HEK293T (cell line): ENCODE results near the gene SNX22.
A peak's percentile ranks its signal among the peaks of the same experiment; 100 is the strongest.

Source experiments
- CTCF ChIA-PET: fragments of 350-600 bp; formaldehyde crosslinking; extraction: SDS; loops from one replicate; lab custom pipeline; 2021; ENCODE audit warnings: antibody characterized with exemption, inconsistent platforms; lab: Yijun Ruan, JAX
- POLR2A ChIA-PET: fragments of 350-600 bp; formaldehyde crosslinking; extraction: SDS; loops from one replicate; lab custom pipeline; 2020; ENCODE audit warnings: antibody characterized with exemption, inconsistent platforms; lab: Yijun Ruan, JAX
- DNase-seq: peaks from one replicate; pipeline ENCODE4 v3.0.0; 2012; ENCODE audit warnings: mixed read lengths; ENCODE audit errors: extremely low spot score
- ARNT ChIP-seq: fragments of 450-650 bp; IDR thresholded peaks from 2 replicates; pipeline ENCODE4 v1.6.1; 2017; ENCODE audit warnings: mild to moderate bottlenecking
- BHLHE40 ChIP-seq: fragments of 450-650 bp; IDR thresholded peaks from 2 replicates; pipeline ENCODE4 v1.6.1; 2016; ENCODE audit warnings: mild to moderate bottlenecking, moderate library complexity, borderline replicate concordance
- CTBP1 ChIP-seq: fragments of 450-650 bp; IDR thresholded peaks from 2 replicates; pipeline ENCODE4 v1.6.1; 2016; ENCODE audit warnings: borderline replicate concordance
- ELF4 ChIP-seq: fragments of 450-650 bp; IDR thresholded peaks from 2 replicates; pipeline ENCODE4 v1.6.1; 2017; ENCODE audit warnings: antibody characterized with exemption
- FOXA1 ChIP-seq: fragments of 450-650 bp; IDR thresholded peaks from 2 replicates; pipeline ENCODE4 v1.6.1; 2016; ENCODE audit warnings: mild to moderate bottlenecking
- FOXK2 ChIP-seq: fragments of 450-650 bp; IDR thresholded peaks from 2 replicates; pipeline ENCODE4 v1.6.1; 2016; ENCODE audit warnings: mild to moderate bottlenecking
- FOXM1 ChIP-seq: fragments of 450-650 bp; IDR thresholded peaks from 2 replicates; pipeline ENCODE4 v1.6.1; 2017; ENCODE audit warnings: mild to moderate bottlenecking, borderline replicate concordance
- HDGF ChIP-seq: fragments of 450-650 bp; IDR thresholded peaks from 2 replicates; pipeline ENCODE4 v1.6.1; 2017; ENCODE audit warnings: antibody characterized with exemption, borderline replicate concordance
- L3MBTL2 ChIP-seq: fragments of 450-650 bp; conservative IDR thresholded peaks from 2 replicates; pipeline ENCODE4 v1.6.1; 2016; ENCODE audit warnings: mild to moderate bottlenecking
- LEF1 ChIP-seq: fragments of 450-650 bp; IDR thresholded peaks from 2 replicates; pipeline ENCODE4 v1.6.1; 2017; ENCODE audit warnings: mild to moderate bottlenecking, borderline replicate concordance
- NFRKB ChIP-seq: fragments of 450-650 bp; IDR thresholded peaks from 2 replicates; pipeline ENCODE4 v1.6.1; 2016; ENCODE audit warnings: mild to moderate bottlenecking, moderate library complexity
- PKNOX1 ChIP-seq: fragments of 450-650 bp; IDR thresholded peaks from 2 replicates; pipeline ENCODE4 v1.6.1; 2016
- SP1 ChIP-seq: fragments of 450-650 bp; IDR thresholded peaks from 2 replicates; pipeline ENCODE4 v1.6.1; 2017
- SUZ12 ChIP-seq: fragments of 450-650 bp; IDR thresholded peaks from 2 replicates; pipeline ENCODE4 v1.6.1; 2016; ENCODE audit warnings: mild to moderate bottlenecking
- TARDBP ChIP-seq: fragments of 450-650 bp; IDR thresholded peaks from 2 replicates; pipeline ENCODE4 v1.6.1; 2016
- ZNF384 ChIP-seq: fragments of 450-650 bp; IDR thresholded peaks from 2 replicates; pipeline ENCODE4 v1.6.1; 2016

Gene SNX22

GRCh38 chr15:64158363-64159134 lies 7.0 kb downstream of the SNX22 start:
- ChIA-PET POLR2A (no interaction called here), CTCF (no interaction called here)
- TF ChIP-seq CTBP1: no peak
- no peak for TF ChIP-seq FOXM1
- no peak for TF ChIP-seq ARNT
- no peak for TF ChIP-seq LEF1
- no peak for TF ChIP-seq TARDBP
- TF ChIP-seq L3MBTL2: no peak
- no peak for TF ChIP-seq BHLHE40
- TF ChIP-seq FOXA1: no peak
- no peak for DNase-seq

DNA sequence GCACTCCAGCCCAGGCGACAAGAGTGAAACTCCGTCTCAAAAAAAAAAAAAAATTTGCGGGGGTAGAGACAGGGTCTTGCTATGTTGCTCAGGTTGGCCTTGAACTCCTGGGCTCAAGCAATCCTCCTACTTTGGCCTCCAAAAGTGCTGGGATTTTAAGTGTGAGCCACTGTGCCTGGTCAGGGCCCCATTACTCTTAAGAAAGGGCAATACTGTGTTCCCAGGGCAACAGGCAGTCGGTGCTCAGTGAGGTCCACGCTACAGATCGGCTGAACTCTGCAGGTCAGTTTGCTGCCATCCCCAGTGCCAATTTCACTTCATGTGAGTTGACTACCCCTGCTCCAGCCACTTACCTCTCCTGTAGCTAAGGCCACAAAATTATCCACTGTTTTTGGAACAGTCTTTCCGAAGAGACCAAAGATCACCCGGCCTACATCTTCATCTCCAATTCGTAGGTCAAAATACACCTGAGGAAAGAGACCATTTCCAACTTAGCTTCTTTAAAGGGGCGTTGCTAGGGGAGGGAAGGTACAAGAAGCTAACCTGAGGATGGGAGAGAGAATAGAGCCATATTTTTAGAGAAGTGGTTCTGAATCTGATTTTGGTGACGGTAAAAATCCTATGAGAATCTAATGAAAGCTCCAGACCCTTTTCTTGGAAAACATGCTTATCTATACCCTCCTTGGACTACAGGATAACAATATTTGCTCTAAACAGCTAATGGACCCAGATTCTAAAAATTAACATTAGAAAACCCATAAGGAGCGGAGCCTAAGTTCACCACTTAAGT lies 10.4 kb downstream of the SNX22 start:
- DNase-seq: no peak
- TF ChIP-seq BHLHE40: no peak
- no peak for TF ChIP-seq NFRKB
- no peak for TF ChIP-seq FOXK2
- TF ChIP-seq TARDBP: no peak
- no peak for TF ChIP-seq ELF4
- POLR2A ChIA-PET: interaction anchor here (1.9 to 2.6 kb wide), 2 partner anchors 8 to 11 kb away, joined by 9 to 18 read pairs; partner anchors contain the start of gene SNX22
- CTCF ChIA-PET: interaction anchor here (0.5 to 1.3 kb wide), 3 partner anchors 9 to 44 kb away, joined by 3 to 6 read pairs (median 4); no protein-coding TSS in a partner anchor

GRCh38 chr15:64162478-64162868 lies 10.9 kb downstream of the SNX22 start:
- ChIA-PET POLR2A (interaction anchor here (0.7 to 2.6 kb wide), 6 partner anchors 9 to 218 kb away, joined by 3 to 18 read pairs (median 6); partner anchors contain the start of gene SNX22), CTCF (interaction anchor here (1.1 kb wide), 1 partner anchor 9 kb away, joined by 6 read pairs; no protein-coding TSS in a partner anchor)
- TF ChIP-seq ARNT (no peak), NFRKB (no peak), ZNF384 (no peak), HDGF (no peak), BHLHE40 (no peak), LEF1 (no peak), PKNOX1 (no peak), FOXA1 (no peak), SP1 (no peak), FOXM1 (no peak), SUZ12 (no peak), TARDBP (no peak)
- no peak for DNase-seq

DNA sequence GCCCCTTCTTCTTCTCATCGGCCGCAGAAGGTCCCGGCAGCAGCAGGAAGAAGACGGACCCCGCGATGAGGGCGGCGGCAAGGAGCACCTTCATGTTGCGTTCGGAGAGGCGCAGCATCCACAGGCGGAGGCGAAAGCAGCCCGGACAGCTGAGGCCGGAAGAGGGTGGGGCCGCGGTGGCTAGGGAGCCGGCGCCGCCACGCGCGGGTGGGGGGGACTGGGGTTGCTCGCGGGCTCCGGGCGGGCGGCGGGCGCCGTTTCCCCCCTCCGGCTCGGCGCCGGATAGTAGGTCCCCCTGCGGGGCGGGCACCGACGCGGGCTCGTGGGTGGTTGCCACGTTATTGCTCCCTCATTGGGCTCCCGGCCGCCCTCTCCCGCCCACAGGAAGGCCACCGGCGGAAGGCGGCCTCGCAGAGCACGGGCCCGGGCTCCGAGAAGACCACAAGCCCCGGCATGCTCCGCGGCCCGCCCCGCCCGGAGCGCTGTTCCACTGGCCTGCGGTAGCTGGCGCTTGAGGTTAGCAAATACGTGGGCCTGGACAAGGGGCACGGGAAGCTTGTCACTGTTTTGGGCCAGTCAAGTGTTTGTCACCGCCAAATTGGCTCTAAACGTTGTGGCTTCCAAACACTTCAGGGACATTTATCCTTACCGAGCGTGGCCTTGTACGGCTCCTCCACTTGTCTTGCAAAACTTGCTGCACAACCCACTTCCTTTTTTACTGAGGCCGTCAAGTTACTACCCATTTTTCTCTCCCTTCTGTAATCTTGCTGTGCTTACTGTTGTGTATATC lies 11.5 kb downstream of the SNX22 start, which contains the start of gene PPIB:
Gene PPIB, minus strand, starts transcription at position 154 of the 790 bp plus-strand sequence. Its CDS starts 36 bp downstream, at position 118.
- peak; percentile 87 for DNase-seq
- CTCF ChIA-PET: interaction anchor here (0.5 to 1.5 kb wide), 2 partner anchors 13 to 204 kb away, joined by 6 to 10 read pairs; no protein-coding TSS in a partner anchor
- POLR2A ChIA-PET: interaction anchor here (0.6 to 2.6 kb wide), 17 partner anchors 9 to 731 kb away, joined by 3 to 18 read pairs (median 3); partner anchors contain the start of genes CIAO2A, SNX22 and TRIP4
- TF ChIP-seq FOXK2 (no peak), FOXM1 (no peak), BHLHE40 (no peak), HDGF (no peak)

DNA sequence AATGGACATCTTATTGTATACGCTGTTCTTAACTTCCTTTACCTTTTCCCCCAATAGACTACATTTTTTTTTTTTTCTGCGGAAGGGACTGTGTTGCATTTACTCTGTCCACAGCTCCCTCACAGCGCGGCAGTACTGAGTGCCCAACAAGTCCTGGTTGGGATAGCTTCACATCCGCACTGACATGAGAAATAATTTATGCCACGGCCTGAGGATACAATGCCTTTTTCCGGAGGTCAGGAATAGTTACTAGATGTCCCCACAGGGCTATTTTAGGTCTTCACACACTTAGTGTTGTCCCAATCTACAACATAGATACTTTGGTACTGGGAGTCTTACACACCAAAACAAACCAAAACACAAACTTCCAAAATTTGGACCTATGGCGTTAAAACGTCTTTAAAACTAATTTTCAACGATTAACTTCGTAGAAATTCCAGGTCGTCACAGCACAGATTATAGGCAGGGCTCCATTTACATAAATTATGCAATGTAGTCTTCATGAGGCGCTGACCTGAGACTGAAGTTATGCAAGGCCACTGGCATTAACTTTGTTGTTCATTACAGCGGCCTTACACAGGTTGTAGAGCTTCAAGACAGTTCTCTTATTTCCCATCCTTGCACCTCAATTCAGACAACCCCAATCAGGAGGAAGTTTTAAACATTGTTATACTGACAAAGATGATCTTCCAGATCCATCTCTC lies 12.3 kb downstream of the SNX22 start:
- ChIA-PET CTCF (interaction anchor here (0.5 to 1.5 kb wide), 2 partner anchors 14 to 203 kb away, joined by 6 to 10 read pairs; no protein-coding TSS in a partner anchor), POLR2A (interaction anchor here (0.6 to 2.6 kb wide), 15 partner anchors 8 to 730 kb away, joined by 3 to 18 read pairs (median 4); partner anchors contain the start of genes CIAO2A, SNX22 and TRIP4)
- no peak for DNase-seq
- TF ChIP-seq FOXM1 (no peak), NFRKB (no peak)

DNA sequence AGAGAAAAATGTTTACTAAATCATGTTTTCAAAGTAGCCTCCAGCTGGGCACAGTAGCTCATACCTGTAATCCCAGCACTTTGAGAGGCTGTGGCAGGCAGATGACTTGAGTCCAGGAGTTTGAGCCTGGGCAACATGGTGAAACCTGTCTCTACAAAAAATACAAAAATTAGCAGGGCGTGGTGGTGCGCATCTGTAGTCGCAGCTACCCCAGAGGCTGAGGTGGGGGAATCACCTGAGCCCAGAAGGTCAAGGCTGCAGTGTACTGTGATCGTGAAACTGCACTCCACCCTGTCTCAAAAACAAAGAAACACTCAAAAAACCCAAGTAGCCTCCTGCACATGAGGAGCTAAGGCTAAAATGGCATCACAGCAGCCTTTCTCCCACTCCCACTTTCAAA lies 12.9 kb downstream of the SNX22 start:
- CTCF ChIA-PET: interaction anchor here (0.6 kb wide), 1 partner anchor 97 kb away, joined by 3 read pairs; no protein-coding TSS in a partner anchor
- TF ChIP-seq FOXM1: no peak
- DNase-seq: no peak
- POLR2A ChIA-PET: no interaction called here
